ENCODE measurements around the gene CYP39A1.

Gene CYP39A1

GRCh38 chr6:46581459-46582177 is 71.0 kb downstream of the CYP39A1 start:
- H3F3A ChIP-seq (ENCODE audit: low read depth) = no peaks in the 10 kb centered on the region
- no peak for TF ChIP-seq EZH2phosphoT487 (IDR thresholded peaks at IDR 0.05; ENCODE audit: borderline replicate concordance)
- no peak for TF ChIP-seq CTCF (conservative IDR thresholded peaks at IDR 0.05; ENCODE audit: low read length)
- H3K4me1 ChIP-seq (ENCODE audit: insufficient read depth, low read length, poor library complexity, severe bottlenecking) = no peaks in the 10 kb centered on the region
- H3K9me3 ChIP-seq (ENCODE audit: insufficient read depth, low read depth, low read length) = no peaks in the 10 kb centered on the region
- no peaks in the 10 kb centered on the region for H3K36me3 ChIP-seq (ENCODE audit: insufficient read depth, low read length)
- no peak overlapping the region for H3K4me2 ChIP-seq (ENCODE audit: low read depth, low read length, poor library complexity, severe bottlenecking)
- no peaks in the 10 kb centered on the region for H3K79me2 ChIP-seq (ENCODE audit: insufficient read depth, low read length)
- H2AFZ ChIP-seq (ENCODE audit: low read length) = no peak overlapping the region
- H3K4me3 ChIP-seq (ENCODE audit: low read length, poor library complexity, severe bottlenecking) = no peak overlapping the region
- H3K9me2 ChIP-seq (replicated peaks; ENCODE audit: low read depth, low read length) = no peaks in the 10 kb centered on the region
- no peaks in the 10 kb centered on the region for H4K20me1 ChIP-seq (ENCODE audit: insufficient read depth, low read length, poor library complexity, severe bottlenecking)
- H3K9ac ChIP-seq (ENCODE audit: low read depth, low read length, poor library complexity, severe bottlenecking) = no peak overlapping the region
- H3K27me3 ChIP-seq (ENCODE audit: insufficient read depth, low read length, poor library complexity, severe bottlenecking) = no peaks in the 10 kb centered on the region

GRCh38 chr6:46575530-46575929 is 77.1 kb downstream of the CYP39A1 start:
- no peaks in the 10 kb centered on the region for H4K20me1 ChIP-seq (ENCODE audit: insufficient read depth, low read length, poor library complexity, severe bottlenecking)
- no peak overlapping the region for H2AFZ ChIP-seq (ENCODE audit: low read length)
- H3K4me1 ChIP-seq (ENCODE audit: insufficient read depth, low read length, poor library complexity, severe bottlenecking) = no peaks in the 10 kb centered on the region
- no peak for TF ChIP-seq EZH2phosphoT487 (IDR thresholded peaks at IDR 0.05; ENCODE audit: borderline replicate concordance)
- TF ChIP-seq CTCF (conservative IDR thresholded peaks at IDR 0.05; ENCODE audit: low read length) = no peak
- H3K36me3 ChIP-seq (ENCODE audit: insufficient read depth, low read length) = no peaks in the 10 kb centered on the region
- no peaks in the 10 kb centered on the region for H3K27me3 ChIP-seq (ENCODE audit: insufficient read depth, low read length, poor library complexity, severe bottlenecking)
- no peaks in the 10 kb centered on the region for H3K9me2 ChIP-seq (replicated peaks; ENCODE audit: low read depth, low read length)
- H3K4me3 ChIP-seq (ENCODE audit: low read length, poor library complexity, severe bottlenecking) = no peak overlapping the region
- H3K9ac ChIP-seq (ENCODE audit: low read depth, low read length, poor library complexity, severe bottlenecking) = no peak overlapping the region
- H3K9me3 ChIP-seq (ENCODE audit: insufficient read depth, low read depth, low read length) = no peaks in the 10 kb centered on the region
- no peaks in the 10 kb centered on the region for H3K79me2 ChIP-seq (ENCODE audit: insufficient read depth, low read length)
- H3F3A ChIP-seq (ENCODE audit: low read depth) = no peaks in the 10 kb centered on the region
- H3K4me2 ChIP-seq (ENCODE audit: low read depth, low read length, poor library complexity, severe bottlenecking) = no peak overlapping the region

- Histone ChIP-seq H2AFZ (ENCODE audit: low read length) (no peak overlapping the region), H3K27me3 (ENCODE audit: insufficient read depth, low read length, poor library complexity, severe bottlenecking) (no peaks in the 10 kb centered on the region), H3K9me3 (ENCODE audit: insufficient read depth, low read depth, low read length) (no peaks in the 10 kb centered on the region), H3K9me2 (replicated peaks; ENCODE audit: low read depth, low read length) (no peaks in the 10 kb centered on the region), H3F3A (ENCODE audit: low read depth) (no peaks in the 10 kb centered on the region), H3K4me1 (ENCODE audit: insufficient read depth, low read length, poor library complexity, severe bottlenecking) (no peaks in the 10 kb centered on the region), H3K4me2 (ENCODE audit: low read depth, low read length, poor library complexity, severe bottlenecking) (no peak overlapping the region), H4K20me1 (ENCODE audit: insufficient read depth, low read length, poor library complexity, severe bottlenecking) (no peaks in the 10 kb centered on the region), H3K79me2 (ENCODE audit: insufficient read depth, low read length) (no peaks in the 10 kb centered on the region), H3K9ac (ENCODE audit: low read depth, low read length, poor library complexity, severe bottlenecking) (no peak overlapping the region), H3K36me3 (ENCODE audit: insufficient read depth, low read length) (no peaks in the 10 kb centered on the region), H3K4me3 (ENCODE audit: low read length, poor library complexity, severe bottlenecking) (no peak overlapping the region)
- TF ChIP-seq EZH2phosphoT487 (IDR thresholded peaks at IDR 0.05; ENCODE audit: borderline replicate concordance) (no peak), CTCF (conservative IDR thresholded peaks at IDR 0.05; ENCODE audit: low read length) (no peak)
Observed at GRCh38 chr6:46573140-46573539, 79.5 kb downstream of the CYP39A1 start.
